Naive B cell (primary cell): ENCODE measurements around the gene PFAS. TPM values are rescaled to one million over a fixed set of nuclear protein-coding genes. Genes with fewer than 3 reads are reported as not detected.
"Not testable (repeated sequence)": the region's sequence is repeated elsewhere in the genome, so short reads cannot be mapped to it uniquely, and the experiment has no call there.

Experiments
- ATAC-seq, 2 donors: fragments of 150-1000 bp; cut with Tn5 transposase; 2 replicates each; pipeline ENCODE4 v1.10.0; 2021; ENCODE audit warnings: low read depth in 2 of 2, mild to moderate bottlenecking in 2 of 2, moderate library complexity in 2 of 2
- DNase-seq: peaks from one replicate; pipeline ENCODE4 v3.0.0; 2022
- H3K27ac Mint-ChIP-seq, 6 donors: one replicate each; pipeline ENCODE4 v1.8.0; 2020 to 2022; ENCODE audit warnings: mild to moderate bottlenecking in 6 of 6, mixed read lengths in 6 of 6, moderate library complexity in 5 of 6, inconsistent platforms in 2 of 6
- H3K27me3 Mint-ChIP-seq, 3 donors: one replicate each; pipeline ENCODE4 v1.8.0; 2021 to 2022; ENCODE audit warnings: mixed read lengths in 3 of 3, mild to moderate bottlenecking in 1 of 3
- H3K36me3 Mint-ChIP-seq, 2 donors: one replicate each; pipeline ENCODE4 v1.8.0; 2020 to 2022; ENCODE audit warnings: mixed read lengths in 2 of 2, inconsistent platforms in 1 of 2, mild to moderate bottlenecking in 1 of 2
- H3K4me1 Mint-ChIP-seq, 3 donors: one replicate each; pipeline ENCODE4 v1.8.0; 2020 to 2022; ENCODE audit warnings: mixed read lengths in 3 of 3, inconsistent platforms in 1 of 3, mild to moderate bottlenecking in 1 of 3, moderate library complexity in 1 of 3
- H3K4me3 Mint-ChIP-seq, 8 donors: one replicate each; pipeline ENCODE4 v1.8.0; 2020 to 2022; ENCODE audit warnings: mild to moderate bottlenecking in 8 of 8, mixed read lengths in 8 of 8, moderate library complexity in 8 of 8, inconsistent platforms in 2 of 8
- H3K9me3 Mint-ChIP-seq, 7 donors: one replicate each; pipeline ENCODE4 v1.8.0; 2020 to 2022; ENCODE audit warnings: mixed read lengths in 7 of 7, mild to moderate bottlenecking in 5 of 7, inconsistent platforms in 2 of 7, moderate library complexity in 1 of 7
- polyA plus RNA-seq, 6 donors: library from polyadenylated mRNA; unstranded; fragments of 300-500 nt; fragmentation: Illumina TruSeq; gene quantifications; one replicate each; pipeline ENCODE4 v1.2.3, GENCODE V29; 2021; ENCODE audit warnings: low read depth in 6 of 6

PFAS gene, protein sequence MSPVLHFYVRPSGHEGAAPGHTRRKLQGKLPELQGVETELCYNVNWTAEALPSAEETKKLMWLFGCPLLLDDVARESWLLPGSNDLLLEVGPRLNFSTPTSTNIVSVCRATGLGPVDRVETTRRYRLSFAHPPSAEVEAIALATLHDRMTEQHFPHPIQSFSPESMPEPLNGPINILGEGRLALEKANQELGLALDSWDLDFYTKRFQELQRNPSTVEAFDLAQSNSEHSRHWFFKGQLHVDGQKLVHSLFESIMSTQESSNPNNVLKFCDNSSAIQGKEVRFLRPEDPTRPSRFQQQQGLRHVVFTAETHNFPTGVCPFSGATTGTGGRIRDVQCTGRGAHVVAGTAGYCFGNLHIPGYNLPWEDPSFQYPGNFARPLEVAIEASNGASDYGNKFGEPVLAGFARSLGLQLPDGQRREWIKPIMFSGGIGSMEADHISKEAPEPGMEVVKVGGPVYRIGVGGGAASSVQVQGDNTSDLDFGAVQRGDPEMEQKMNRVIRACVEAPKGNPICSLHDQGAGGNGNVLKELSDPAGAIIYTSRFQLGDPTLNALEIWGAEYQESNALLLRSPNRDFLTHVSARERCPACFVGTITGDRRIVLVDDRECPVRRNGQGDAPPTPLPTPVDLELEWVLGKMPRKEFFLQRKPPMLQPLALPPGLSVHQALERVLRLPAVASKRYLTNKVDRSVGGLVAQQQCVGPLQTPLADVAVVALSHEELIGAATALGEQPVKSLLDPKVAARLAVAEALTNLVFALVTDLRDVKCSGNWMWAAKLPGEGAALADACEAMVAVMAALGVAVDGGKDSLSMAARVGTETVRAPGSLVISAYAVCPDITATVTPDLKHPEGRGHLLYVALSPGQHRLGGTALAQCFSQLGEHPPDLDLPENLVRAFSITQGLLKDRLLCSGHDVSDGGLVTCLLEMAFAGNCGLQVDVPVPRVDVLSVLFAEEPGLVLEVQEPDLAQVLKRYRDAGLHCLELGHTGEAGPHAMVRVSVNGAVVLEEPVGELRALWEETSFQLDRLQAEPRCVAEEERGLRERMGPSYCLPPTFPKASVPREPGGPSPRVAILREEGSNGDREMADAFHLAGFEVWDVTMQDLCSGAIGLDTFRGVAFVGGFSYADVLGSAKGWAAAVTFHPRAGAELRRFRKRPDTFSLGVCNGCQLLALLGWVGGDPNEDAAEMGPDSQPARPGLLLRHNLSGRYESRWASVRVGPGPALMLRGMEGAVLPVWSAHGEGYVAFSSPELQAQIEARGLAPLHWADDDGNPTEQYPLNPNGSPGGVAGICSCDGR (N-terminal part only)
- 10 to 100 TPM; 11.6 to 29.8 (median 17.9) TPM for polyA plus RNA-seq

DNA sequence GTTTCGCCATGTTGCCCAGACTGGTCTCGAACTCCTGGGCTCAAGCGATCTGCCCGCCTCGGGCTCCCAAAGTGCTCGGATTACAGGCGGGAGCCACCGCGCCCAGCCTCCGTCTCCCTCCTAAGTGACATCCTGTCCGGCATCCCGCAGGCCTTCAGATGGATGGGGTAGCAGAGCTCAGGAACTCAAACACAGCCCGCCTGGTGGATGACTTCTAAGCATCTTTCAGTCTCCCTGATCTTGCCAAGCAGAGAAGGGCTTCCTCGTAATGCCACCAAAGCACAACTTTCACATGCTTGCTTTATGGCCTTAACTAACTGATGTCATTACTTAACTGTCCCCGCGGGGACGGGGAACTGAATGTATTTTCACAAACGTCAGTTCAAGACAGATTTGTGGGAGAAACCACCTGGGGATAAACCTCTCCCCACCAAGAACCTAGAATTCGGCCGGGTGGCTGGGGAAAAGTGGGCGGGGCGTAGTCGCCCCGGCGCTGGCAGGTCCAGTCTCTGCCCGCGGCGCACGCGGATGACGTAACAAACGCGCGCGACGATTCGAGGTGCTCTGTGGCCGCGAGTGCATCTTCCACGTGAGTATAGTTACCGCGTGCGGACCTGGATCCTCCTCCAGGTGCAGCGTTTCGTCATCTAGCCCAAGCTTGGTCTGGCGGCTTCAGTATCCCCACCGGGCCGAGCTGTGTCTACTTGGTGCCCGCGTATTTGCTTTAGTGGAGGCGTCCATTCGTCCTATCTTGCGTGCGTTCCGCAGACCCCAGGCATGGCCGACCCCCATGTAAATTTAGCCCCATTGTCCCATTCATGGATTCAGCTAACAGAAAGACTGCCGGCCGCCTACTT is at the start of gene PFAS:
Gene PFAS (plus strand): TSS at position 539 of the 857 bp plus-strand sequence. CDS start 4,649 bp downstream, outside the sequence.
- H3K27ac Mint-ChIP-seq = peak within 1 kb of the TSS; percentile 99 to 100 (median 100)
- H3K9me3 Mint-ChIP-seq = peaks cover 0 to 1% (median 0%) of the 10 kb centered on the region in 7 donors
- H3K4me1 Mint-ChIP-seq = peaks cover 46 to 60% (median 54%) of the 10 kb centered on the region in 3 donors
- no peaks in the 10 kb centered on the region for H3K27me3 Mint-ChIP-seq
- H3K36me3 Mint-ChIP-seq = peaks cover 8 to 9% of the 10 kb centered on the region in 2 donors
- ATAC-seq (peak; percentile 40 to 56), DNase-seq (peak; percentile 98)
- peak within 1 kb of the TSS; percentile 98 to 100 (median 100) for H3K4me3 Mint-ChIP-seq

DNA sequence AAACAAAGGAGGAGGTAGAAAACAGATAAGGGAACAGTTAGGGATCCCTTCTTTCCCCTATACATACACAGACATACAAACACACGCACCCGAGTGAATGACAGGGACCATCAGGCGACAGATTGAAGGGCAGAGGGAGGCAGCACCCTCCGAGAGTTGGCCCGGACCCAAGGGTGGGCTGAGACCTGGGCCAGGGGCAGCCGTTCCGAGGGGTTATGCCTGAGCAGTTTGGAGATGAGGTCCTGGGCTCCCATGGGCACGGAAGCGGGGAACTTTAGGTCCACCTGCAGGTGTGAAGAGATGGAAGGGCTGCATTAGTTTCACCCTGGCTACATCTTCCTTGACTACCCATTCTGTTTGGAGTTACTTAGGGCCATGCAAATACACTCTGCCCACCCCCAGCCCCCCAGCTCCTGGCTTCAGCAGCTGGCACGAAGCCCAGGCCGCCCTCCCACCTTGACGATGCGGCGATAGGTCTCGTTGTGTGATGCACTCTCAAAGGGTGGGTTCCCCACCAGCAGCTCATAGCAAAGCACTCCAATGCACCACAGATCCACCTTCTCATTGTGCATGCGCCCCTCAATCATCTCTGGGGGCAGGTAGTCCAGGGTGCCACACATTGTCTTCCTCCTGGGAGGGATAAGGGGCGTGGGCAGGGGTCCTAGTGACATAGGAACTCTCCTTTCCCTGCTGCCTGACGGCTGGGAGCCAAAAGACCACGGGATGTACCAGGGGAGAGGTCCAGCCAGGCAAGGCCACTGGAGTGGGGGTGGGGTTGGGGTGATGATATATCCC is 44.1 kb upstream of the PFAS start:
- peaks cover 0 to 2% (median 0%) of the 10 kb centered on the region in 7 donors for H3K9me3 Mint-ChIP-seq
- no peak overlapping the region for H3K27ac Mint-ChIP-seq
- H3K4me3 Mint-ChIP-seq = peak overlapping the region in 1 of 8 donors; percentile 54
- peaks cover 8 to 20% (median 16%) of the 10 kb centered on the region in 3 donors for H3K4me1 Mint-ChIP-seq
- H3K27me3 Mint-ChIP-seq = no peaks in the 10 kb centered on the region
- DNase-seq = no peak
- no peaks in the 10 kb centered on the region for H3K36me3 Mint-ChIP-seq
- ATAC-seq = no peak

DNA sequence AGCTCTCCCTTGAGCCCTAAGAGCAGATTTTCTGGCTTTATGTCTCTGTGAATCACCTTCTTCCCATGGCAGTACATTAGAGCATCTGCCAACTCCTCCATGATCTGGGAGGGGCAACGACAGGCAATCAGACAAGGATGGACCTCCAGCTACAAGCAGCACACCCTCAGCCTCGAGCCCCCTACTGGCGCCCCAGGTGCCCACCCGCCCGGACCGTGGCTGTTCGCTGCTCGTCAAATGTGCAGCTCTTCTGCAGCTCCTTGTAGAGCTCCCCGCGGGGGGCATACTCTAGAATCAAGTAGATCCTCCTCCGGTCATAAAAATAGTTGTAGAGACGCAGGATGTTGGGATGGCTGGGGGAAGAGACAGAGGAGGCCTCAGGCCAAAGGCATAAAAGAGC is 42.6 kb upstream of the PFAS start:
- Mint-ChIP-seq H3K9me3 (no peaks in the 10 kb centered on the region), H3K27ac (no peak overlapping the region), H3K4me1 (peaks cover 18 to 28% (median 23%) of the 10 kb centered on the region in 3 donors), H3K36me3 (no peaks in the 10 kb centered on the region), H3K27me3 (no peaks in the 10 kb centered on the region), H3K4me3 (peak overlapping the region in 1 of 8 donors; percentile 49)
- DNase-seq = no peak
- ATAC-seq = no peak

DNA sequence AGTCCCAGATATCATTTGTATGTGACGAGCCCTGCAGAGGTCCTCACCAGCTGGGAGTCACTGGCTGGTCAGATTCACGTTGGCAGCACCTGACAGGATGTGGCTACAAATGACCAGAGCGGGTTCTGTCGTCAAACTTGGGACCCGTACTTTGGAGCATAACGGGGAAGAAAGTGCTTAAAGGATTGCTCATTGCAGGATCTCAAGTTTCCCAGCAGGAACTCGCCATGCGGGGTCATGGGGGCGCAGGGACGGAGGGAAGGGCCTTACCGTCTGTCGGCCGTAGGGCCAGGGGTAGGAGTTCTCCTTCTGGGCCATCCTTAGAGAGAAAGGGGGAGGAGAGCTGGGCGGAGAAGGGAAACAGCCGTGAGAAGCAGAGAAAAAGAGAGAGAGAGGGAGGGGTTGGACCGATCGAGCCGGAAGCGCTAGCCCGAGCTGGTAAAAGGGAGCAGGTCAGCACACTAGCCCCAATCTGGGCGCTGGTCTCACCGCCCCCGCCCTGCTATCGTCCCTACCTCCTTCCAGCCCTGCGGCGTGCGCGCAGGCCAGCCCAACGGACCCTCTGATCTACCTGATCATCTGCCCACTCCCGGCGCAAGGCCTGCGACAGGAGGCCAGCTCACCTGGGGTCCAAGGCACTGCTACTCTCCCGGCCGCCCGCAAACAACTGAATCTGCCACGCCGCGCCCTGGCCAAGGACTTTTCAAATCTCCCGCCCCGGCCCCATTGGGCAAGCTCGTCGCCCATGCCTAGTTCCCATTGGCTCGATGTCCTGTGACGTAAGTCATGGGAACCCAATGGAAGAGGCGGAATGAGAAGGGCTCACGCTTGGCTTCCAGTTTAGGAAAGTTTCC is 39.0 kb upstream of the PFAS start, which contains the start of gene AURKB:
Gene AURKB (minus strand): TSS at position 669 of the 854 bp plus-strand sequence. CDS start 351 bp downstream, at position 318.
- peak within 1 kb of the TSS; percentile 83 to 94 (median 90) for H3K27ac Mint-ChIP-seq
- no peaks in the 10 kb centered on the region for H3K36me3 Mint-ChIP-seq
- H3K4me1 Mint-ChIP-seq = peaks cover 18 to 29% (median 23%) of the 10 kb centered on the region in 3 donors

DNA sequence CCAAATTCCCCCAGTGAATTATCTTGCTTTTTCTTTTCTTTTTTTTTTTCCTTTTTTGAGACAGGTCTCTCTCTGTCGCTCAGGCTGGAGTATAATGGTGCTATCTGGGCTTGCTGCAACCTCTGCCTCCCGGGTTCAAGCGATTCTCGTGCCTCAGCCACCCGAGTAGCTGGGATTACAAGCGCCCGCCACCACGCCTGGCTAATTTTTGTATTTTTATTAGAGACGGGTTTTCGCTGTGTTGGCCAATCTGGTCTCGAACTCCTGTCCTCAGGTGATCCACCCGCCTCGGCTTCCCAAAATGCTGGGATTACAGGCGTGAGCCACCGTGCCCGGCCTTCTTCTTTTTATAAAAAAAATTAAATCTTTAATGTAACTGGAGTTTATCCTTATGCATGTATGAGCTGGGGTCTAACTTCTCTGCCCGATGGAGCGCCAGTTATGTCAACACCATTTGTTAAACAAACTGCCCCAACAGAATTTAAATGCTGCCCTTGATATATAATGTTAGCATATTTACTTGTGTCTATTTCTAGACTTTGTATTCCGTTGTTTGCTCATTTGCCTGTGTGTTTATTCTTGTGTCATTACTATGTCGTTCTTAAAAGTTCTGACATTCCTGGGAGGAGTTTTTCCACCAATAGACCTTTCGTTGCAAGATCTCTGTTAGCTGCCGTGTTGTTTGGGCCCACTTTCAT is 38.2 kb upstream of the PFAS start:
- Mint-ChIP-seq H3K27ac (peak overlapping the region; percentile 67 to 94 (median 90)), H3K4me3 (peak overlapping the region; percentile 86 to 96 (median 92)), H3K4me1 (peaks cover 18 to 29% (median 23%) of the 10 kb centered on the region in 3 donors), H3K9me3 (no peaks in the 10 kb centered on the region), H3K36me3 (no peaks in the 10 kb centered on the region), H3K27me3 (no peaks in the 10 kb centered on the region)
- DNase-seq (no peak), ATAC-seq (peak in 1 of 2 donors; percentile 38)

More for the DNA sequence above, 39.0 kb upstream of the PFAS start, which contains the start of gene AURKB:
- H3K9me3 Mint-ChIP-seq = no peaks in the 10 kb centered on the region
- DNase-seq = peak; percentile 88
- ATAC-seq = peak; percentile 99 to 100
- no peaks in the 10 kb centered on the region for H3K27me3 Mint-ChIP-seq
- H3K4me3 Mint-ChIP-seq = peak within 1 kb of the TSS; percentile 86 to 96 (median 92)

DNA sequence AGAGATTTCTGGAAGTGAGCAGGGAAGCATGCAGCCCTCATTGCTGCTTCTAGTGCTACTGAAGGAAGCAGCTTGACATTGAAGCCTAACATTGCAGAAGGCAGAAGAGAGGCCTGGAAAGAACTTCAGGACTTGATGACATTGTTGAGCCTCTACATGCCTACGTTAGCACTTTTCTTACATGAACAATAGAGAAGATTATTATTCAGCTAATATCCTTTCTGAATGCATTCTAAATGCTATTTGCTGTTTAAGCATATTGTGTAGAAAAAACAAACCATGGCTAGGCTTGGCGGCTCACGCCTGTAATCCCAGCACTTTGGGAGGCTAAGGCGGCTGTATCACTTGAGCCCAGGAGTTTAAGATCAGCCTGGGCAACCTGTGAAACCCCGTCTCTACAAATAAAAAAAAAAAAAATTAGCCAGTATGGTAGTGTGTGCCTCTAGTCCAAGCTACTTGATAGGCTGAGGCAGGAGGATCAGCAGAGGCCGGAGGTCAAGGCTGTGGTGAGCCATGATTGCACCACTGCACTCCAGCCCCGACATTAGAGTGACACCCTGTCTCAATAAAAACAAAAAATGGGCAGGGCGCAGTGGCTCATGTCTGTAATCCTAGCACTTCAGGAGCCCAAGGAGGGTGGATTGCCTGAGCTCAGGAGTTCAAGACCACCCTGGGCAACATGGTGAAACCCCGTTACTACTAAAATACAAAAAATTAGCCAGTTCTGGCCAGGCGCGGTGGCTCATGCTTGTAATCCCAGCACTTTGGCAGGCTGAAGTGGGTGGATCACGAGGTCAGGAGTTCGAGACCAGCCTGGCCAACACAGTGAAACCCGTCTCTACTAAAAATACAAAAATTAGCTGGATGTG is 36.5 kb upstream of the PFAS start:
- Mint-ChIP-seq H3K9me3 (no peaks in the 10 kb centered on the region), H3K4me1 (peaks cover 18 to 27% (median 23%) of the 10 kb centered on the region in 3 donors), H3K36me3 (no peaks in the 10 kb centered on the region), H3K27ac (no peak overlapping the region), H3K27me3 (no peaks in the 10 kb centered on the region), H3K4me3 (peak overlapping the region in 3 of 8 donors; percentile 25 to 95 (median 54))
- no peak for DNase-seq
- no peak for ATAC-seq

DNA sequence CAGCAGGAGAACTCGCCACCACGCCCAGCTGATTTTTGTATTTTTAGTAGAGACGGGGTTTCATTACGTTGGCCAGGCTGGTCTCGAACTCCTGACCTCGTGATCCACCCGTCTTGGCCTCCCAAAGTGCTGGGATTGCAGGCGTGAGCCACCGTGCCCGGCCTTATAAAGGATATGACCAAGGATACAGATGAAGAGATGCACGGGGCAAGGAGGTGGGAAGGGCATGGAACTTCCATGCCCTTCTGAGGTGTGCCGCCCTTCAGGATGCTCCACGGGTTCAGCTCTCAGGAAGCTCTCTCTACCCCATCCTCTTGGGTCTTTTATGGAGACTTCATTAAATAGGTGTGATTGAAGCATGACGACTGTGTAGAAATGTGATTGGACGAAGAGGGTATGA is 35.1 kb upstream of the PFAS start:
- not testable (repeated sequence) for H3K27me3 Mint-ChIP-seq, H3K27ac Mint-ChIP-seq, DNase-seq, H3K36me3 Mint-ChIP-seq, H3K4me3 Mint-ChIP-seq, H3K9me3 Mint-ChIP-seq, ATAC-seq
- H3K4me1 Mint-ChIP-seq = peaks cover 15 to 25% (median 18%) of the 10 kb centered on the region in 3 donors

DNA sequence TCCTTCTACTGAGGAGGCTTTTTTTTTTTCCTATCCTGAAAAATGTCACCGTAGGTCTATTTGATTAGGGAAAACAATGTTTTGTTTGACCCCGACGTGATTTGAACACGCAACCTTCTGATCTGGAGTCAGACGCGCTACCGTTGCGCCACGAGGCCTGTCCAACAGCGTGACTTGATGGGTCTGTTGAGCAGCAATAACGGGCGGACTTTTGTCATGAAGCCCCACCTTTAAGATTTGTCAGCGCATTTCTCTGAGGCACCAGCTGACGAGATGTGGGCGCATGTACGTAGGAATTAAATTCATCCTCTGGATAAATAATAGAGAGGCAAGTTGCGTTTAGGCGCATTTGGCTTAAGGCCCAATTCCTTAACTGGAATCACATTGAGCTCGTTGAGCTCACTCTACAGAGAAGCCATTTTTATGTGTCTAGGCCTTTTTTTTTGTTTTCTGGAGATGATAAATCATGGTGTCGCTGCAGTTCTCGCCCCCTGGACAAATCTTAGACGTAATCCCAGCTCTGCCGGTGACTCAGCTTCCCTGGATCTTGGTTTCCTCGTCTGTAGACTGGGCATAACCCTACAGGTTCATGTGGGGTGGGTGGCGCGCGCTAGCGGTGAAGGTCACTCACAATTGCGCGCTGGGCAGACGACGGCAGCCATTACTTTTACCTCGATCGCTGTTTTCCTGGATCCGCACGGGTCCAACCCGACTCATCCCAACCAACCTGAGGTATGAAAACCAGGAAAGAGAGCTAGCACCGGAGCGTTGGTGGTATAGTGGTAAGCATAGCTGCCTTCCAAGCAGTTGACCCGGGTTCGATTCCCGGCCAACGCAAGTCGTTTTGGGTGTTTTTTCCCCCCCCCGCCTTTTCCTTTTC is 28.1 kb upstream of the PFAS start:
- Mint-ChIP-seq H3K27me3 (peaks cover 0 to 10% (median 6%) of the 10 kb centered on the region in 3 donors), H3K36me3 (peaks cover 13 to 16% of the 10 kb centered on the region in 2 donors), H3K4me3 (peak overlapping the region; percentile 86 to 99 (median 98)), H3K27ac (peak overlapping the region; percentile 99 to 100 (median 100)), H3K9me3 (peaks cover 0 to 18% (median 0%) of the 10 kb centered on the region in 7 donors), H3K4me1 (peaks cover 41 to 54% (median 51%) of the 10 kb centered on the region in 3 donors)
- ATAC-seq = peak; percentile 20 to 29
- DNase-seq = peak; percentile 85
